Gastrocnemius medialis (tissue), 4 donors: ENCODE measurements around the gene TMEM196. TPM values are rescaled to one million over a fixed set of nuclear protein-coding genes. Genes with fewer than 3 reads are reported as not detected.

Experiments used
- ATAC-seq, 2 donors: fragments of 150-250 bp; one replicate each; pipeline ENCODE4 v1.9.1; 2016
- DNase-seq, 2 donors: peaks; one replicate each; pipeline ENCODE4 v3.0.0-alpha.2; 2019
- H3K27ac ChIP-seq, 4 donors: fragments of 200-600 bp; sonication (generic); 1 replicate in 1 of 4; 2 replicates in 3 of 4; pipeline ENCODE4 v1.5.1; 2016 to 2018; ENCODE audit warnings: mild to moderate bottlenecking in 2 of 4, moderate library complexity in 1 of 4
- H3K27me3 ChIP-seq, 3 donors: fragments of 200-600 bp; sonication (generic) in 2 of 3; 1 replicate in 1 of 3; 2 replicates in 2 of 3; pipeline versions ENCODE4 v1.5.1 to v1.6.0; 2016 to 2019; ENCODE audit warnings: mild to moderate bottlenecking in 1 of 3, moderate library complexity in 1 of 3
- H3K36me3 ChIP-seq, 2 donors: fragments of 200-600 bp; sonication (generic) in 1 of 2; one replicate each; pipeline ENCODE4 v1.5.1; 2017 to 2018
- H3K4me1 ChIP-seq, 2 donors: fragments of 200-600 bp; sonication (generic) in 1 of 2; one replicate each; pipeline ENCODE4 v1.5.1; 2016 to 2017; ENCODE audit warnings: mild to moderate bottlenecking in 2 of 2
- H3K4me3 ChIP-seq, 4 donors: fragments of 200-600 bp; sonication (generic) in 3 of 4; 1 replicate in 1 of 4; 2 replicates in 3 of 4; pipeline ENCODE4 v1.5.1; 2016 to 2019; ENCODE audit warnings: mild to moderate bottlenecking in 2 of 4
- H3K9me3 ChIP-seq, 3 donors: fragments of 200-600 bp; sonication (generic) in 2 of 3; 1 replicate in 1 of 3; 2 replicates in 2 of 3; pipeline ENCODE4 v1.5.1; 2016 to 2019
- POLR2A ChIP-seq, 2 donors: fragments of 450-650 bp; IDR thresholded peaks; one replicate each; pipeline ENCODE4 v1.6.1; 2017; ENCODE audit warnings: antibody characterized with exemption in 2 of 2, mild to moderate bottlenecking in 2 of 2, moderate library complexity in 2 of 2
- in situ Hi-C, 4 donors: fragments of 200-750 bp; cut with MboI; loops; one replicate each; pipeline versions ENCODE4 v1.15.0 to v1.8.0; 2017; ENCODE audit warnings: low sequenced_read_pairs in 4 of 4
- intact Hi-C: fragments of 100-400 bp; cut with DNase I; formaldehyde crosslinking; loops from one replicate; pipeline ENCODE4 v1.15.1; 2023; ENCODE audit warnings: low total_unique reads
- microRNA-seq, 2 donors: library from miRNA; unstranded; fragments of <30 nt; microRNA quantifications; one replicate each; pipeline ENCODE4, GENCODE V29; 2016; ENCODE audit warnings: borderline replicate concordance in 2 of 2
- total RNA-seq, 4 donors: library from RNA; depleted of rRNA; stranded (reverse); fragments of >200 nt; gene quantifications; one replicate each; pipeline versions ENCODE4 v1.1.0 to v1.2.3, GENCODE V29; 2016
- TF ChIP-seq, protein P1 (sequence below), 5 experiments: fragments of 450-650 bp in 3 of 5; fragments of 200-600 bp in 2 of 5; sonication (generic) in 2 of 5; IDR thresholded peaks in 4 of 5; conservative IDR thresholded peaks in 1 of 5; 1 replicate in 4 of 5; 2 replicates in 1 of 5; pipeline ENCODE4 v1.5.1; 2016 to 2019; ENCODE audit warnings: antibody characterized with exemption in 5 of 5, mild to moderate bottlenecking in 3 of 5, moderate library complexity in 3 of 5

Gene TMEM196
- total RNA-seq, 4 donors from 2014 or later: not detected

- intact Hi-C loops: no loop called here
- no peaks in the 10 kb centered on the region for H3K27me3 ChIP-seq
- no peaks in the 10 kb centered on the region for H3K36me3 ChIP-seq
- no peak for DNase-seq
- in situ Hi-C loops: no loop called here
- no peak for TF ChIP-seq POLR2A (IDR thresholded peaks at IDR 0.05)
- TF ChIP-seq, protein P1, sequence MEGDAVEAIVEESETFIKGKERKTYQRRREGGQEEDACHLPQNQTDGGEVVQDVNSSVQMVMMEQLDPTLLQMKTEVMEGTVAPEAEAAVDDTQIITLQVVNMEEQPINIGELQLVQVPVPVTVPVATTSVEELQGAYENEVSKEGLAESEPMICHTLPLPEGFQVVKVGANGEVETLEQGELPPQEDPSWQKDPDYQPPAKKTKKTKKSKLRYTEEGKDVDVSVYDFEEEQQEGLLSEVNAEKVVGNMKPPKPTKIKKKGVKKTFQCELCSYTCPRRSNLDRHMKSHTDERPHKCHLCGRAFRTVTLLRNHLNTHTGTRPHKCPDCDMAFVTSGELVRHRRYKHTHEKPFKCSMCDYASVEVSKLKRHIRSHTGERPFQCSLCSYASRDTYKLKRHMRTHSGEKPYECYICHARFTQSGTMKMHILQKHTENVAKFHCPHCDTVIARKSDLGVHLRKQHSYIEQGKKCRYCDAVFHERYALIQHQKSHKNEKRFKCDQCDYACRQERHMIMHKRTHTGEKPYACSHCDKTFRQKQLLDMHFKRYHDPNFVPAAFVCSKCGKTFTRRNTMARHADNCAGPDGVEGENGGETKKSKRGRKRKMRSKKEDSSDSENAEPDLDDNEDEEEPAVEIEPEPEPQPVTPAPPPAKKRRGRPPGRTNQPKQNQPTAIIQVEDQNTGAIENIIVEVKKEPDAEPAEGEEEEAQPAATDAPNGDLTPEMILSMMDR (IDR thresholded peaks at IDR 0.05 in 4 of 5, conservative IDR thresholded peaks at IDR 0.05 in 1 of 5): no peak
- no peaks in the 10 kb centered on the region for H3K9me3 ChIP-seq
- H3K4me1 ChIP-seq: no peaks in the 10 kb centered on the region
- H3K4me3 ChIP-seq: no peak overlapping the region
- H3K27ac ChIP-seq: no peak overlapping the region
- ATAC-seq: no peak
These were observed 97.6 kb downstream of the TMEM196 start for GRCh38 chr7:19675816-19676215.

DNA sequence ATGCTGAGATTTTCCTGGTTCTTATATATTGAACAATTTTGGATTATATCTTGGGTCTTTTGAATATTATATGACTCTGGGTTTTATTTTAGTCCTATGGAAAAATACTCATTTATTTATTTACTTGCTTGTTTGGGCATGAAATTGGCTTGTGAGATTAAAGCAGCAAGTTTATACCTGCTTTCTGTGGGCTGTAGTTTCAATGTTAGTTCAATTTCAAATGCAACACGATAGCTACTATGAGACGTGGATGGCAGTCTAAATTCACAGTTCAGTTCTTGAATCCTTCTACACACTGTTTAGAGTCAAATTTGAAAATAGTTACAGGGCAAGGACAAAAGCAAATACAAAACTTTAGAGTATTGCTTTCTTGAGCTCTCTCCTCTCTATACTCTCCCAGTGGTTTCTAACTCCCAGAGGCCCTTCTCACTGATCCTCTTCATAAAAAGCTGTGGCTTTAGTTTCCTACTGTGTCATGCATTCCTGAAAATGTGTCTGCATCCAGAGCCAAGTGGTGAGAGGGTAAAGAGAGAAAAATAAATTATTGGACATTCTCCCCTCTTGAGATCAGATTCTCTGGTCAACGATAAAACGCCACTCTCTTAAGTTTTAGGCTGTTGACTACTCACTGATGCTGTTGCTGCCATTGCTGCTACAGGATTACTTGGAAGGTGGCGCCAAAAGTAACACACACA is 99.0 kb downstream of the TMEM196 start:
- no peak for DNase-seq
- ATAC-seq: no peak
- Histone ChIP-seq H3K4me3 (no peak overlapping the region), H3K4me1 (no peaks in the 10 kb centered on the region), H3K27me3 (no peaks in the 10 kb centered on the region), H3K27ac (no peak overlapping the region), H3K9me3 (no peaks in the 10 kb centered on the region), H3K36me3 (no peaks in the 10 kb centered on the region)
- in situ Hi-C loops (no loop called here), intact Hi-C loops (no loop called here)
- TF ChIP-seq, protein P1 (IDR thresholded peaks at IDR 0.05 in 4 of 5, conservative IDR thresholded peaks at IDR 0.05 in 1 of 5): no peak
- TF ChIP-seq POLR2A (IDR thresholded peaks at IDR 0.05): no peak

DNA sequence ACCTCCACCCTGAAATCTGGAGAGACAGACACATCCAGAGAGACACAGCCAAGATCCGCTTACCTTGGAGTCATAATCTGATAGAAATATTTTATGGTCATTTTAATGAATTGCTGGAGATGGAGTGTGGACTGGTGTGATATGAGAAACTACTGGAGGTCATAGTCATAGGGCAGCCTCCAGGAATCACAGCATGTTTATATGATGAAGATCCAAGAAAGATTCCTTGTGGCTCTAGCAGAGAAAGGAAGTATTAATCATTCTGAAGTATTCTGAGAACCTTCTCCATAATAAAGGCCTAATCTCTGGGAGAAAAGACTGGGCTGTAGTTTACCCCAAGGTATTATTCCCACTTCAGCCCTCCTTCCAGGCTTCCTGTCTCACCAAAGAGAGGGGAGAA is 102.6 kb downstream of the TMEM196 start:
- in situ Hi-C loops (no loop called here), intact Hi-C loops (no loop called here)
- Histone ChIP-seq H3K4me1 (no peaks in the 10 kb centered on the region), H3K36me3 (no peaks in the 10 kb centered on the region), H3K27me3 (no peaks in the 10 kb centered on the region), H3K27ac (no peak overlapping the region), H3K4me3 (no peak overlapping the region), H3K9me3 (no peaks in the 10 kb centered on the region)
- DNase-seq: no peak
- no peak for ATAC-seq
- no peak for TF ChIP-seq POLR2A (IDR thresholded peaks at IDR 0.05)
- TF ChIP-seq, protein P1 (IDR thresholded peaks at IDR 0.05 in 4 of 5, conservative IDR thresholded peaks at IDR 0.05 in 1 of 5): no peak

Small RNAs within 50 kb of the gene (microRNA-seq; reads per million reads assigned to microRNA genes)
- gene MIR3146: 0 to 1.7 reads per million in 2 donors

Other genes starting within 250 kb of the TMEM196 start
- gene POLR1F, start 64.6 kb downstream of the TMEM196 start, total RNA-seq: 10 to 100 TPM in 1 of 4 donors, 1 to 10 TPM in 3; 8.0 to 18.0 (median 9.2) TPM